ENCODE data around the gene RNF145. TPM values are rescaled to one million over a fixed set of nuclear protein-coding genes. Genes with fewer than 3 reads are reported as not detected.

The RNF145 gene
- total and polyA plus RNA-seq, 10 of the 15 experiments (the other 5 are each of a cell fraction or from before 2014, with no cell fraction given): 9.7 to 58.1 (median 38.2) TPM

DNA sequence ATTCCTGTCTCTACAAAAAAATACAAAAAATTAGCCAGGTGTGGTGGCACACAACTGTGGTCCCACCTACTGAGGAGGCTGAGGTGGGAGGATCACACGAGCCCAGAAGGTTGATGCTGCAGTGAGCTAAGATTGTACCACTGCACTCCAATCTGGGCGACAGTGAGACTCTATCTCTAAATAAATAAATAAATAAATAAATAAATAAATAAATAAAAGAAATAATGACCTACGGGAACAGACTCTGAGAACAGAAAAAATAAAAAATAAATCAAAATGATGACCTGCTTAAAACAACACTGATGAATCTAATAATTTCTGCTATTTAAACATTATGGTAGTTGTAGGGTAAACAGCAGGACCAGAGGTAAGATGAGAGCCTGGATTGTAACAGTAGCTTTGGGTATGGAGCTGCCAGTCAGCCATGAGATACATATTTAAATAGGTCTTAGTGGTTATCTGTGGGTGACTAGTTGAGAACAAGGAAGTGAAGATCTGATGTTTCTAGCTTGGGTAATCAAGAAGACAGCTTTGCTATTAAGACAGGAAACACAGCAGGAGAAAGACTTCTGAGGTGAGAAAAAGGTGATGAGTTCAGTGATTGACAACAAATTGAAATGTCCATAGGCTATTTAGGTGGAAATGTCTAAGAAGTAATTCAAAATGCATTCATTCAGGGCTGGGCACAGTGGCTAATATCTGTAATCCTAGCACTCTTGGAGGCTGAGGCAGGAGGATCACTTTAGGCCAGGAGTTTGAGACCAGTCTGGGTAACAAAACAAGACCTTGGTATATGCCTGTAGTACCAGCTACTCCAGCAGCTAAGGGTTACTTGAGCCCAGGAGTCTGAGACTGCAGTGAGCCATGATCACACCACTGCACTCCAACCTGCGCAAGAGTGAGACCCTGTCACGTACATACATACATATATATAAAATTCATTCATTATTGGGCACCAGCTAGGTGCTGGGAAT, 11.0 kb downstream of the RNF145 start (continued):
- TF ChIP-seq ELK1 (IDR thresholded peaks at IDR 0.05; ENCODE audit: low read depth, low read length) (no peak), SMC3 (IDR thresholded peaks at IDR 0.05; ENCODE audit: borderline replicate concordance, low read length) (no peak), MAX (IDR thresholded peaks at IDR 0.05; ENCODE audit: low read depth, low read length) (no peak), CHD4 (IDR thresholded peaks at IDR 0.05) (no peak), NFIC (IDR thresholded peaks at IDR 0.05; ENCODE audit: low read depth, low read length) (0 out of 2 replicates have a peak, but pooled peaks have one; percentile 25), POU2F2 (IDR thresholded peaks at IDR 0.05; ENCODE audit: borderline replicate concordance, low read depth, low read length) (peak; percentile 57; the same call in 1 of the 3 replicates), MEF2A (IDR thresholded peaks at IDR 0.05; ENCODE audit: insufficient read depth, low read depth, low read length) (no peak), FOXK2 (IDR thresholded peaks at IDR 0.05) (no peak), SMARCA5 (IDR thresholded peaks at IDR 0.05) (0 out of 2 replicates have a peak, but pooled peaks have one; percentile 52), CBFB (IDR thresholded peaks at IDR 0.05; ENCODE audit: low read depth) (no peak), CREB1 (IDR thresholded peaks at IDR 0.05; ENCODE audit: low read depth) (no peak), RBBP5 (conservative IDR thresholded peaks at IDR 0.05) (no peak), YBX1 (IDR thresholded peaks at IDR 0.05) (no peak), DPF2 (IDR thresholded peaks at IDR 0.05) (no peak), BCL11A (IDR thresholded peaks at IDR 0.05; ENCODE audit: low read depth, low read length) (no peak)
- TF ChIP-seq, protein P1, sequence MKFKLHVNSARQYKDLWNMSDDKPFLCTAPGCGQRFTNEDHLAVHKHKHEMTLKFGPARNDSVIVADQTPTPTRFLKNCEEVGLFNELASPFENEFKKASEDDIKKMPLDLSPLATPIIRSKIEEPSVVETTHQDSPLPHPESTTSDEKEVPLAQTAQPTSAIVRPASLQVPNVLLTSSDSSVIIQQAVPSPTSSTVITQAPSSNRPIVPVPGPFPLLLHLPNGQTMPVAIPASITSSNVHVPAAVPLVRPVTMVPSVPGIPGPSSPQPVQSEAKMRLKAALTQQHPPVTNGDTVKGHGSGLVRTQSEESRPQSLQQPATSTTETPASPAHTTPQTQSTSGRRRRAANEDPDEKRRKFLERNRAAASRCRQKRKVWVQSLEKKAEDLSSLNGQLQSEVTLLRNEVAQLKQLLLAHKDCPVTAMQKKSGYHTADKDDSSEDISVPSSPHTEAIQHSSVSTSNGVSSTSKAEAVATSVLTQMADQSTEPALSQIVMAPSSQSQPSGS (IDR thresholded peaks at IDR 0.05; ENCODE audit: low read length): no peak
- TF ChIP-seq, protein P2, sequence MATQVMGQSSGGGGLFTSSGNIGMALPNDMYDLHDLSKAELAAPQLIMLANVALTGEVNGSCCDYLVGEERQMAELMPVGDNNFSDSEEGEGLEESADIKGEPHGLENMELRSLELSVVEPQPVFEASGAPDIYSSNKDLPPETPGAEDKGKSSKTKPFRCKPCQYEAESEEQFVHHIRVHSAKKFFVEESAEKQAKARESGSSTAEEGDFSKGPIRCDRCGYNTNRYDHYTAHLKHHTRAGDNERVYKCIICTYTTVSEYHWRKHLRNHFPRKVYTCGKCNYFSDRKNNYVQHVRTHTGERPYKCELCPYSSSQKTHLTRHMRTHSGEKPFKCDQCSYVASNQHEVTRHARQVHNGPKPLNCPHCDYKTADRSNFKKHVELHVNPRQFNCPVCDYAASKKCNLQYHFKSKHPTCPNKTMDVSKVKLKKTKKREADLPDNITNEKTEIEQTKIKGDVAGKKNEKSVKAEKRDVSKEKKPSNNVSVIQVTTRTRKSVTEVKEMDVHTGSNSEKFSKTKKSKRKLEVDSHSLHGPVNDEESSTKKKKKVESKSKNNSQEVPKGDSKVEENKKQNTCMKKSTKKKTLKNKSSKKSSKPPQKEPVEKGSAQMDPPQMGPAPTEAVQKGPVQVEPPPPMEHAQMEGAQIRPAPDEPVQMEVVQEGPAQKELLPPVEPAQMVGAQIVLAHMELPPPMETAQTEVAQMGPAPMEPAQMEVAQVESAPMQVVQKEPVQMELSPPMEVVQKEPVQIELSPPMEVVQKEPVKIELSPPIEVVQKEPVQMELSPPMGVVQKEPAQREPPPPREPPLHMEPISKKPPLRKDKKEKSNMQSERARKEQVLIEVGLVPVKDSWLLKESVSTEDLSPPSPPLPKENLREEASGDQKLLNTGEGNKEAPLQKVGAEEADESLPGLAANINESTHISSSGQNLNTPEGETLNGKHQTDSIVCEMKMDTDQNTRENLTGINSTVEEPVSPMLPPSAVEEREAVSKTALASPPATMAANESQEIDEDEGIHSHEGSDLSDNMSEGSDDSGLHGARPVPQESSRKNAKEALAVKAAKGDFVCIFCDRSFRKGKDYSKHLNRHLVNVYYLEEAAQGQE (IDR thresholded peaks at IDR 0.05; ENCODE audit: low read depth, low read length): no peak
- TF ChIP-seq, protein P3, sequence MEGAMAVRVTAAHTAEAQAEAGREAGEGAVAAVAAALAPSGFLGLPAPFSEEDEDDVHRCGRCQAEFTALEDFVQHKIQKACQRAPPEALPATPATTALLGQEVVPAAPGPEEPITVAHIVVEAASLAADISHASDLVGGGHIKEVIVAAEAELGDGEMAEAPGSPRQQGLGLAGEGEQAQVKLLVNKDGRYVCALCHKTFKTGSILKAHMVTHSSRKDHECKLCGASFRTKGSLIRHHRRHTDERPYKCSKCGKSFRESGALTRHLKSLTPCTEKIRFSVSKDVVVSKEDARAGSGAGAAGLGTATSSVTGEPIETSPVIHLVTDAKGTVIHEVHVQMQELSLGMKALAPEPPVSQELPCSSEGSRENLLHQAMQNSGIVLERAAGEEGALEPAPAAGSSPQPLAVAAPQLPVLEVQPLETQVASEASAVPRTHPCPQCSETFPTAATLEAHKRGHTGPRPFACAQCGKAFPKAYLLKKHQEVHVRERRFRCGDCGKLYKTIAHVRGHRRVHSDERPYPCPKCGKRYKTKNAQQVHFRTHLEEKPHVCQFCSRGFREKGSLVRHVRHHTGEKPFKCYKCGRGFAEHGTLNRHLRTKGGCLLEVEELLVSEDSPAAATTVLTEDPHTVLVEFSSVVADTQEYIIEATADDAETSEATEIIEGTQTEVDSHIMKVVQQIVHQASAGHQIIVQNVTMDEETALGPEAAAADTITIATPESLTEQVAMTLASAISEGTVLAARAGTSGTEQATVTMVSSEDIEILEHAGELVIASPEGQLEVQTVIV (IDR thresholded peaks at IDR 0.05; ENCODE audit: borderline replicate concordance, partially characterized antibody): no peak
